HPDE6-E6E7 (cell line): Measurements from ENCODE around the gene CACNG5.

Experiments used
- DNase-seq: peaks from one replicate; pipeline ENCODE4 v3.0.0; 2011; ENCODE audit warnings: missing footprints; ENCODE audit errors: extremely low spot score

CACNG5 gene

DNA sequence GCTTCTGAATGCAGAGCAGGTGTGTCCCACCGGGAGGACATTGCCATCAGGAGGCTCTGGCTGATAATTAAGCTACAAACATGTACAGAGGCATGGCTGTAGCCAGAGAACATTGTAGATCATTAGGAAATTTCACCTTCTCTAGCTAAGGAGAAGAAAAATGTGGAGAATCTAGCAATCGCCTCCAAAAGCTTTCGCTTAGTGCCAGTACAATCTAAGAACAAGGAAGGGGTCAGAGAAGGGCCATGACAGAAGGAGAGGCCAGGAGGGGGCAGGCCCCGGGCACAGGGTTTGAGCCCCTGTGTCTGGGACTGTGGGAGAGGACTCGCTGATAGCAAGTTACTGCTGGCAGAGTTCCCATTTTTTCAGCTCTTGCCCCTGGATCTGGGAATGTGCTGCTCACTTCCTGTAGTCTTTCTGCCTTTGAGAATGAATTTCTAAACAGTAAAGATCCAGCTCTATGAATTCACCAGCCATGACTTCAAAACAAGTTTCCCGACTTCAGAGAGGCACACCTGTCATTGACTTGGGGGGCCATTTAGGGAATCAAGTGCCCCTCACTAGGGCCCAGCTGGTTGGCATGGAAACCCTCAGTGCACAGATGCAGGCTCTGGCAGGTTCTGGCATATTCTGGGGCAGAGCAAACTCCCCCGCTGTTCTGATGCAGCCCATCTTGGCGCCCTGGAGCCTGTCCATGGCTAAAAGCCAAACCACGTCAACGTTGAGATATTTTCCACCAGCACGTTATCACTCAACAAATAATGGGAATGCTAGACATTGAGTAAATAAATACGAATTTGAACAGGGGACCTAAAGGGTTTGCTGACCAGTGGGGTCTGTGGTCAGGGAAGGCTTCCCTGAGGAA, 70.1 kb downstream of the CACNG5 start:
- peak; percentile 28 for DNase-seq

DNA sequence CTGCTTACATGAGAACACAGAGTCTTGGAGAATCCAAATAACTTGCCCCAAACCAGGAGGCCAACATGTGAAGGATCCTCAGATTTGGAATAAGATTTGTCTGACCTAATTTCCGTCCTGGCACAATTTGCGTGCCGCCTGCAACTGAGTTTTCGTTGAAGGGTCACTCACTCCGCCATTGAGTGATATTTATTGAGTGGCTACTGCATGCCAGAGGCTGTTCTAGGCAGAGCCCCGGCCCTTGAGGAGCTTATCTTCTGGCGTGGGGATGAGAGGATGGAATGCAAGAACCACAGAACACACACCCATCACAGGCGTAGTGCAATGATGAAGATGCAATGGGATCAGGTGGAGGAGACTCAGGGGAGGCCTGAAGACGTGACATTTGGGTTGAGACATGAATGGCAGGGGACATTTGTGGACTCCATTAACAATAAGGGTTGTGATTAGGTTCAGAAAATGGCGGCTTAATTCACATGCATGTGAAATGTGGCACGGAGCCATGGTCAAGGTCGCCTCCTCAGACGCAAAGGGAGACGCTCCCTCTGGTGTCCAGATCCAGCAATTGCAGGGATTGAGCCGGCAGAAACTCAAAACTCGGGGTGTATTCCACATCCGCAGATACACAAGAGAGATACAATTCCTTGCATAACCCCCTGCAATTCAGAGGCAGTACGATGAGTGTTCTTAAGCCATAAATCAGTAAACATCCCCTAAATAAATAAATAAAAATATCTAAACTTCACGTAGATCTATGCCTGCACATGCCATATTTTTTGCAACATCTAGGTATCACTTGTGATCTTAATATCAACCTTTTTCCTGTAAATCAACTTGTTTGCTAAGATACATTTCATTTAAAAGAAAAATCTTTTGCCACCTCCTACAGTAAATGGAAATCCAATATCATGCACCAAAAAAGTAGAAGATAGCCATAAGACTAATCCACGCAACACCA, 71.7 kb downstream of the CACNG5 start:
- DNase-seq = peak; percentile 67

DNA sequence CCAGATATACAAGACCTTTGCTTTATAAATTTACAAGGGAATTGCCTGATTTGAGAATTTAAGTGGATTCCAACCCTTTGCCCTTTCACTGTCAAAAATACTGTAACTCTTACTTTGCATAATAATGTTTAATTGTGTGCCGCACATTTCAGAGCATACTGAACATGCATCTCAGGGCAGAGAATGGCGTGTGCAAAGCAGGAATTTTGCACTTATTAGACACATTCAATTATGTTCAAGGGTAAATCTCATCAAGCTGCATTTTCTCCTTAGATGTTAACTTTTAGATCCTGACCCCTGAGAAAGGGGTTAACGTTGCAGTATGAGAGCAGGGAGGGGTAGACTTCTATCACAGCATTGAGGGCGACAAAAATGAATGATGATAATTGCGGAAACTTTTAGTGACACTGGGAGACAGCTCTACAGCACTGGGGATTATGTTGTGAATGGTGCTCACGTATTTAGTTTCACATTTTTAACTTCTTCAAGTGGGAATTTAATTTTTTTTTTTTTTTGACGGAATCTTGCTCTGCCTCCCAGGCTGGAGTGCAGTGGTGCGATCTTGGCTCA, 75.0 kb downstream of the CACNG5 start:
- no peak for DNase-seq

DNA sequence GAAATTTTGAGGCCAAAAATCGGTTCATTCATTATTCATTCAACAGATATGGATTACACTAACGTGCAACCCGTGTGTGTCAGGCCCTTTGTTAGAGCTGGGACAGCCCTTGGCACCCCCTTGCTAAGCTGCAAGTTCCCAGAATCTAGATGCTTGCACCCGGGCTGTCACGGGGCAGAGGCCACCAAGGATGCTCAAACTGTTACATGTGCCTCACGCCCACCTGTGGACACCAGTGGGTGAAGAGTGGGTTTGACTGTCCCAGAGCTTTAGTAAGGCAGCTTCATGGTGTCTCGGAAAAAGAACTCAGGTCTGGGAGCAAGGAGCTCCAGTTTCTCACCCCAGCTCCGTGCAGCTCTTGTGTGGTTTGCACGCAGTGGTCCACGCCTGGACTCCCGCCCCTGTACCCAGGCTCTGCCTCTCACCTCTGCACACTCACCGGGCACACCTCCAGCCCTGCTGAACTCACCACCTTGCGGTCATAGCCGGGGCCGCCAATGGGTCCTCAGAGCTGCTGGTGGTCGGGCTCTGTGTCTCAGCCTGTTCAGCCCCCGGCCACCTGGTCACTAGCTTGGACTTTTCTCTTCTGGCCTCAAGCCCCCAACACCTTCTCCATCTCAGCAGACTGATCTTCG, 75.9 kb downstream of the CACNG5 start:
- no peak for DNase-seq

- DNase-seq = peak; percentile 94
Measured at GRCh38 chr17:66915204-66915611, 80.3 kb downstream of the CACNG5 start.

- no peak for DNase-seq
Measured at GRCh38 chr17:66915792-66916191, 80.9 kb downstream of the CACNG5 start.

- DNase-seq = no peak
Measured at GRCh38 chr17:66916946-66917345, 82.0 kb downstream of the CACNG5 start.

GRCh38 chr17:66918896-66919295, 84.0 kb downstream of the CACNG5 start:
- no peak for DNase-seq

- no peak for DNase-seq
Measured at GRCh38 chr17:66920435-66920834, 85.5 kb downstream of the CACNG5 start.

GRCh38 chr17:66920950-66921349, 86.0 kb downstream of the CACNG5 start:
- DNase-seq = no peak

- no peak for DNase-seq
Measured at GRCh38 chr17:66923886-66924285, 89.0 kb downstream of the CACNG5 start.

GRCh38 chr17:66925811-66926500, 91.0 kb downstream of the CACNG5 start:
- no peak for DNase-seq

DNA sequence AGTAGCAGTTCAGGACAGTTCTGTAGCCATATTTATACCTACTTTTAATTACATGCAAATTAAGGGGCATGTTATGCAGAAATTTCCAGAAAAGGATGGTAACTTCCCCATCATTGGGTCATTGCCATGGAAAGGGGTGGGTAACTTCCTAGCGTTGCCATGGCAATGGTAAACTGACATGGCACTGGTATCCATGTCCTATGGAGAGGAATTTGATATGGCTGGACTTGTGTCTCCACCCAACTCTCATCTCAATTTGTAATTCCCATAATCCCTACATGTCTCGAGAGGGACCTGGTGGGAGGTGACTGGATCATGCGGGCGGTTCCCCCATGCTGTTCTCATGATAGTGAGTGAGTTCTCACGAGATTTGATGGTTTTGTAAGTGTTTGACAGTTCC, 94.0 kb downstream of the CACNG5 start:
- no peak for DNase-seq

GRCh38 chr17:66929591-66929990, 94.7 kb downstream of the CACNG5 start:
- DNase-seq = no peak

- DNase-seq = no peak
Measured at GRCh38 chr17:66930933-66931332, 96.0 kb downstream of the CACNG5 start.

DNA sequence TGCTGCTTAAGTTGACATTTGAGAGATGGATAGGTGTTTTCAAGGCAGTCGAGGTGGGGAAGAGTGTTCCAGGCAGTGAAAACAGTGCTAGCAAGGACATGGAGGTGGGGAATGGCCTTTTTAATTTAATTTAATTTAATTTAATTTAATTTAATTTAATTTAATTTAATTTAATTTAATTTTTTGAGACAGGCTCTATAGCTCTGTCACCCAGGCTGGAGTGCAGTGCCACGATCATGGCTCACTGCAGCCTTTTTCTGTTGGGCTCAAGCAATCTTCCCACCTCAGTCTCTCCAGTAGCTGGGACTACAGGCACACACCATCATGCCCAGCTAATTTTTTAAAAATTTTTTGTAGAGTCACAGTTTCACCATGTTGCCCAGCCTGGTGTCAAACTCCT, 97.4 kb downstream of the CACNG5 start:
- DNase-seq = no peak

- no peak for DNase-seq
Measured at GRCh38 chr17:66934040-66934439, 99.1 kb downstream of the CACNG5 start.
